ENCODE data around the gene NFIA. TPM values are rescaled to one million over a fixed set of nuclear protein-coding genes. Genes with fewer than 3 reads are reported as not detected.

The NFIA gene
- total and polyA plus RNA-seq, 2 donors (not counting 1 experiment from before 2014, with no cell fraction given) = 0.28 to 0.54 TPM

- Histone ChIP-seq H3K79me2 (ENCODE audit: control insufficient read depth, insufficient read depth, low read length) (no peaks in the 10 kb centered on the region), H3K9ac (ENCODE audit: low read length) (no peak overlapping the region), H3K27me3 (replicated peaks in 1 of 4; ENCODE audit: control extremely low read depth in 1 of 4, control insufficient read depth in 3 of 4, insufficient read depth in 4 of 4, low read length in 3 of 4) (no peaks in the 10 kb centered on the region), H4K20me1 (ENCODE audit: control insufficient read depth, insufficient read depth, low read length, poor library complexity, severe bottlenecking) (no peaks in the 10 kb centered on the region), H3K4me1 (ENCODE audit: control insufficient read depth in 2 of 2, insufficient read depth in 2 of 2, low read length in 2 of 2) (peaks cover 0 to 4% of the 10 kb centered on the region in 2 donors), H3K27ac (ENCODE audit: low read length in 2 of 2) (no peak overlapping the region), H3K36me3 (replicated peaks in 1 of 2; ENCODE audit: control extremely low read depth in 1 of 2, control insufficient read depth in 1 of 2, extremely low read depth in 1 of 2, insufficient read depth in 2 of 2, low read length in 1 of 2) (no peaks in the 10 kb centered on the region), H3K9me3 (ENCODE audit: control extremely low read depth in 1 of 3, control insufficient read depth in 2 of 3, insufficient read depth in 1 of 3, low read length in 2 of 3) (no peaks in the 10 kb centered on the region), H2AFZ (ENCODE audit: insufficient read depth, low read depth, low read length, poor library complexity, severe bottlenecking) (no peak overlapping the region), H3K4me2 (replicated peaks; ENCODE audit: low read depth, low read length, poor library complexity, severe bottlenecking) (no peak overlapping the region), H3K4me3 (ENCODE audit: control extremely low read depth in 1 of 5, extremely low read depth in 1 of 5, insufficient read depth in 1 of 5, low read depth in 2 of 5, low read length in 4 of 5) (no peak overlapping the region)
- TF ChIP-seq EZH2 (IDR thresholded peaks at IDR 0.05; ENCODE audit: borderline replicate concordance, insufficient read depth, low read depth, low read length, poor library complexity, severe bottlenecking) (no peak), CTCF (IDR thresholded peaks at IDR 0.05) (no peak)
- Mint-ChIP-seq H3K9me3 (ENCODE audit: insufficient read depth) (no peaks in the 10 kb centered on the region), H3K27ac (no peak overlapping the region), H3K4me1 (peaks cover 3% of the 10 kb centered on the region), H3K4me3 (no peak overlapping the region), H3K27me3 (peaks cover 4% of the 10 kb centered on the region)
- no peak for ATAC-seq (ENCODE audit: low read depth)
- no peak for DNase-seq
- no CpG with 5 or more reads among the region's 4 CpGs for WGBS (ENCODE audit: insufficient coverage)
- CTCF ChIA-PET = interaction anchor here (0.7 to 4.4 kb wide), 12 partner anchors 132 to 1480 kb away, joined by 3 to 27 read pairs (median 4); no protein-coding TSS in a partner anchor
- intact Hi-C loops (cut with micrococcal nuclease) = loop anchor here (1.0 to 5.0 kb wide), 5 partner anchors 400 to 604 kb away; no protein-coding TSS in a partner anchor
- POLR2A ChIA-PET = no interaction called here
Measured at GRCh38 chr1:61452176-61453035, 370.0 kb downstream of the NFIA start.

Measured in B cell (primary cell).